Right lobe of liver (tissue), 4 donors: ENCODE measurements around the gene TRH.

Source experiments
- POLR2A ChIP-seq: fragments of 450-650 bp; IDR thresholded peaks from one replicate; pipeline ENCODE4 v1.6.1; 2017; ENCODE audit warnings: antibody characterized with exemption, mild to moderate bottlenecking
- TF ChIP-seq, protein P1 (sequence below), 4 donors: fragments of 200-600 bp in 3 of 4; fragments of 450-650 bp in 1 of 4; IDR thresholded peaks; one replicate each; pipeline versions ENCODE4 v1.5.1 to v1.8.0; 2016 to 2022; ENCODE audit warnings: antibody characterized with exemption in 4 of 4, mild to moderate bottlenecking in 2 of 4
- donor health status: DM: no; HTN: no; CAD: no.
- donor health status: DM: no; HTN: no; CAD: no.
- donor health status: DM: no; HTN: yes; CAD: no.

DNA sequence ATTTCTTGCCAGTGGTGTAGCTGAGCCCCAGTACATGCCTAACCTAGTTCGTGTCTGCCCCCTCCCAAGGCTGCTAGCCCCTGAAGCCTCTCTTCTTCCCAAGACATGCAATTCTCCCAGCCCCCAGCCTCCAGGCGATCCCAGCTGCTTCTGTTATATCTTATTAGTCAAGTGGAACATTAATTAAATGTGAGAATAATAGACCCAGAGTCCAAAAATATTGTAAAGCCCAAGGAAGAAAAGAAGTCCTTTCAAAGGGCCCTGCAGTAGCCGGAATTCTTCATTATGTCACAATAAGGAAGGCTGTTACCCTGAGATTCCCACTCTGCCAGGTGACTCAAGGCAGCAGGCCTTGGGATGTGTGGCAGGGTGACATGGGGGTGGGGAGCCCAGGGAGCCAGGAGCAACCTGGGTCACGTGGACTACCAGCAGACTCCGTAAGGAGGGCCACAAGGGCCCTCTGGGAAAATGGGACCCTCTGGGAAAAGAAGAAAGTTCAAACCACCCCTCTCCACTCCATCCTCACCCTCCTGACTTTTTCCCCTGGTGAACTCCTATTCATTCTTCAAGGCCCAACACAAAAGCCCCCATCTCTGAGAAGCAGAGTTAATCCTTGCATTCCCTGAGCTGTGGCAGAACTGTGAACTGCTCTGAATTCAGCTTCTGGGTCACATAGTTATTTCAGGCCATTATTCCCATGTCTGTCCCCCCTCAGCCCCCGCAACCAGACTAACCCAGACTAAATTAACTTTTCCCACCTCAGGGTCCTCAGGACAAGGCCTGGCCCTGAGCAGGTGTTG lies 21.8 kb upstream of the TRH start:
- TF ChIP-seq, protein P1, sequence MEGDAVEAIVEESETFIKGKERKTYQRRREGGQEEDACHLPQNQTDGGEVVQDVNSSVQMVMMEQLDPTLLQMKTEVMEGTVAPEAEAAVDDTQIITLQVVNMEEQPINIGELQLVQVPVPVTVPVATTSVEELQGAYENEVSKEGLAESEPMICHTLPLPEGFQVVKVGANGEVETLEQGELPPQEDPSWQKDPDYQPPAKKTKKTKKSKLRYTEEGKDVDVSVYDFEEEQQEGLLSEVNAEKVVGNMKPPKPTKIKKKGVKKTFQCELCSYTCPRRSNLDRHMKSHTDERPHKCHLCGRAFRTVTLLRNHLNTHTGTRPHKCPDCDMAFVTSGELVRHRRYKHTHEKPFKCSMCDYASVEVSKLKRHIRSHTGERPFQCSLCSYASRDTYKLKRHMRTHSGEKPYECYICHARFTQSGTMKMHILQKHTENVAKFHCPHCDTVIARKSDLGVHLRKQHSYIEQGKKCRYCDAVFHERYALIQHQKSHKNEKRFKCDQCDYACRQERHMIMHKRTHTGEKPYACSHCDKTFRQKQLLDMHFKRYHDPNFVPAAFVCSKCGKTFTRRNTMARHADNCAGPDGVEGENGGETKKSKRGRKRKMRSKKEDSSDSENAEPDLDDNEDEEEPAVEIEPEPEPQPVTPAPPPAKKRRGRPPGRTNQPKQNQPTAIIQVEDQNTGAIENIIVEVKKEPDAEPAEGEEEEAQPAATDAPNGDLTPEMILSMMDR (IDR thresholded peaks at IDR 0.05), result no peak
- no peak for TF ChIP-seq POLR2A
